ENCODE measurements around the gene HTR6.
A peak's percentile ranks its signal among the peaks of the same experiment; 100 is the strongest.

The HTR6 gene

DNA sequence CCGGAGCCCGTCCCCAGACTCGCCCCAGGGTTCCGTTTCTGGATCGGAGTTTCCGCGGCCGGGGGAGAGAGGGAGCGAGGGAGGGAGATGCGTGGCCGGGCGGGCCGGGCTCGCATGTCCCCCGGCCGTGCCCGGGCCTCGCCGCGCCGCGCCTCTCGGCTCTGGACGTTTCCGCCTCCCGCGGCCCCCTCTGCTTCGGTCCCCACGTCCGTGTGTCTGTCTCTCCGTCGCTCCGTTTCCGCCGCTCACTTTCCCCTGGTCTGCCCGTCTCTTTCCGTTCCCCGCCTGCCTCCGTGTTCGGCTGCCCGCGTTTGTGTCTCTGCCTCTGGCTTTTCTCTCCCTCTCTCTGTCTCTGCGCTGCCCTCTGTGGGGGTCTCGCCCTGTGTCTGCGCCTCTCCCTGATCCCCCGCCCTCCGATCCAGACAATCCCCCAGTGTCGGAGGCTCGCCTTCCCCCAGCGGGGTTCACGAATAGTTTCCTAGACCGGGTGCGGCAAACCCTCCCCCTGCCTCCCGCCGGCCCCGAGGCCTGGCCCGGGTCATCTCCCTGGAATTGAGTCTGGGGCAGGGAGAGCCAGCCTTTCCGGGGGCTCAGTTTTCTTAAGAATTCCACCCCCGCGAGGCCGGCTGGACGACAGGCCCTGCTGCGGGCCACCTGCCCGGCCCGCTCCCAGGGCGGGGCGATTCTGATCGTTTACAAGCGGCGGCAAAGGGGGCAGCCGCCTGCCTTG lies 19.8 kb upstream of the HTR6 start:
- TF ChIP-seq ZNF274 (IDR thresholded peaks at IDR 0.05; ENCODE audit: low read depth, low read length) = no peak
- peak overlapping the region; percentile 74; the same call in 1 of the 2 replicates for H3K4me3 ChIP-seq (ENCODE audit: low read length)

DNA sequence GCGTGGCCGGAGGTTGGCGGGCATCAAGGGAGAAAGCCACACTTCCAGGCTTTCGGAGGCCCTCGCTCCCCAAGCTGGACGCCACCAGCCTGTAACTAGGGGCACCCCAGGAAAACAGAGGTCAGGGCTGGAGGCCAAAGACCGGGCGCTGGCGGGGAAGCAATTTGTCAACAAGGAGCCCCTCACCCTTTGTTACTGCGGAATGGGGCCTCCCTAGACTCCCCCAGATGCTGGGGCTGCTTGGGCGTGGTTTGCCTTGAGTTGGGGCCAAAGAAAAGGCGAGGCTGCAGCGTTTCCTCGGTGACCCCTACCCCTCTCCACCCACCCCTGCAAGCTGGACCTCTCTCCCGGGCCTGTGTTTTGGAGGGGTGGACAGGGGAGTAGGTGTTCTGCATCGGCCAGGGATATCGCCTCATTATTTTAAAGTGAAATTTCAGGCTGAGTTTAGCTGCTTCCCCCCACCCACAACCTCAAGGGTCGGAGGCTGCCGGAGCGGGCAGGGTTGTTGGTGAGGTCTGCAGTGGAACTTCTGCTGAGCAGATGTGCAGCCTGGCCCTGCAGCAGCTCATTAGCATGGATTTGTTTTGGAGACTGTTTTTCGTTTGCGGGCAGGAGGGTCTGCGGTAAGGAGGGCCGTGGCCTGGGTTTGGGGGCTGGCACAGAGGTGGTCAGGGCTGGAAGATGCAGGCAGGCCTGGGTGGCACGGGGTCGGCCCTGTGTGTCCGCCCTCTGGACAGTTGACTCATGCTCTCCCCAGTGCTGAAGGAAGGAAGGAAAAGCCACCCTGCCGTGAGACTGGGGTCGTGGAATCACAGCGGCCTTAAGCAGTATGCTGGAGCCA lies 19.0 kb upstream of the HTR6 start:
- no peak for TF ChIP-seq ZNF274 (IDR thresholded peaks at IDR 0.05; ENCODE audit: low read depth, low read length)
- H3K4me3 ChIP-seq (ENCODE audit: low read length) = no peak overlapping the region; the same call in 1 of the 2 replicates

GRCh38 chr1:19646377-19647319 lies 18.0 kb upstream of the HTR6 start:
- no peak overlapping the region for H3K4me3 ChIP-seq (ENCODE audit: low read length)
- no peak for TF ChIP-seq ZNF274 (IDR thresholded peaks at IDR 0.05; ENCODE audit: low read depth, low read length)

GRCh38 chr1:19647643-19648042 lies 17.0 kb upstream of the HTR6 start:
- H3K4me3 ChIP-seq (ENCODE audit: low read length) = no peak overlapping the region
- no peak for TF ChIP-seq ZNF274 (IDR thresholded peaks at IDR 0.05; ENCODE audit: low read depth, low read length)

DNA sequence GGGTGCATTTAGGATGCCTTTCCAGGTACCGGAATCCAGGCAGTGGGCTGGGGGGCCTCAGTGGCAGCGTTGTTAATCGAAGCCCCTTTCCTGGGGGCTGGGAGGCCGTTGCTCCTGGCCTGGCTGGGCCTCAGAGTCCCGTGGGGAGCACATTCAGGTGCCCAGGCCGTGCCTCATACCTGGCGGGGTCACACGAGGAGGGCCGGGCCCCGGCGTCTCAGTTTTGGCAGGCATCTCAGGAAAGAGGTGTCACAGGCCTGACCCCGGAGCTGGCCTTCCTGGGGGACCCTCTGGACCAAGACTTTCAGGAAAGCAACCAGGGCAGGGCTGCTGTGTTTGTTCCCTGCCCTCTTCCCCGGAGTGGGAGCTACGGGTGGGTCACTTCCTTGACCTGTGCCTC lies 16.4 kb upstream of the HTR6 start:
- no peak for TF ChIP-seq ZNF274 (IDR thresholded peaks at IDR 0.05; ENCODE audit: low read depth, low read length)
- H3K4me3 ChIP-seq (ENCODE audit: low read length) = no peak overlapping the region

- H3K4me3 ChIP-seq (ENCODE audit: low read length) = no peak overlapping the region
- TF ChIP-seq ZNF274 (IDR thresholded peaks at IDR 0.05; ENCODE audit: low read depth, low read length) = no peak
Observed at GRCh38 chr1:19648689-19649088, 16.0 kb upstream of the HTR6 start.

DNA sequence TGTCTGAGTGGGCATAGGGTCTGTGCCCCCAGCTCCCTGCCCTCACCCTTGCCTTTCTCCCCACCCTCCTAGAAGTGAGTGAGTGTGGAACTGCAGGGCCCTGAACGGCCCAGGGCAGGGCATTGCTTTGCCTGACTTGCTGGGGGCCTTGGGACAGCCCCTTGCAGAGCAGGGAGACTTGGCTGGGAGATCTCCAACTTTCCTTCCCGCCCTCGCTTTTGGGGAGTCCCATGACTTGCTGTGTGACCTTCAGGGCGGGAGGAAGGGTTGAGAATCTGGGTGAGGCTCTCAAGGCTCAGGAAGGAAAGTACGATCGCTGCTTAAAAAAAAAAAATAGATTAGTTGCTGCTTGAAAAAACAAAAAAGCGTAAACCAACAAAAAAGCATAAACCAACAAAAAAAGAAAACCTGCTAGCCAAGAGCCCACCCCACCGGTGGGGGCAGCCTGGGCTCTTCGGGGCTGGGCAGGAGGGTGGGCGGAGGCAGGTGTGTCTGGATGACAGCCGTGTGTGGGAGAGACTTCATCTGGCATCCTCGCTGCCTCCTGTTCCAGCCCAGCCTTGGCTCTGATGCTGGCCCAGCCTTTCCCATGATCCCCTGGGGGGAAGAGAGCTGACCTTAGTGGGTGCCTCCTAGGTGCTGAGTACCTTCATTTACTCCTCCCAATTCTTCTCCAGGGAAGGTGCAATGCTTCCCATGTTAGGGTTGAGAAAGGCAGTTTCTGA lies 14.1 kb upstream of the HTR6 start:
- H3K4me3 ChIP-seq (ENCODE audit: low read length) = no peak overlapping the region
- no peak for TF ChIP-seq ZNF274 (IDR thresholded peaks at IDR 0.05; ENCODE audit: low read depth, low read length)

DNA sequence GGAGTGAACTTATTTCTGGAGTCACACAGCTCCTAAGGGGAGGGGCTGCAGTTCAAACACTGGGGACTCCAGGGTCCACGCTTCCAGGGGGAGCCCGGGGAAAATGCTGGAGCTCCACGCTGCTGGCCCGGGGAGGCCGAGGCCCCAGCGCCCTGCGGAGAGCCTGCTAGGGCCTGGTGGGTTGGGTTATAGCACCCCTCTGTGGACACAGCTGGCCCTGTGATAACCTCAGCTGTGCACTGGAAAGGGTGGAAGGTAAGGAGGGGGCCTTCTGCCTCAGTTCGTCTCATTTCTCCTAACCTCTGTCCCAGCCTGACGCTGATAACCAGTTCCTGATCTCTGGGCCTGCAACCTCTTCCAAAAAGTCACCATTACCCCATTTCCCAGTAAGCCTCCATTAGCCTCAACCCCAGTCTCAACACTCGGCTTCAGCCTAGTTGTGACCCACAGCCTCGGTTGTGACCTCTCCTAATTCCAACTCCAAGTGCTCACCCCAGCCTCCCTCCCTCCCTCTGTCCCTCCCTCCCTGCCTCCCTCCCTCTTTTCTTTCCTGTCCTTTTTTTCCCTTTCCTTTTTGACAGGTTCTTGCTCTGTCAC lies 13.4 kb upstream of the HTR6 start:
- H3K4me3 ChIP-seq (ENCODE audit: low read length) = no peak overlapping the region

GRCh38 chr1:19654386-19654785 lies 10.3 kb upstream of the HTR6 start:
- H3K4me3 ChIP-seq (ENCODE audit: low read length) = no peak overlapping the region
- TF ChIP-seq ZNF274 (IDR thresholded peaks at IDR 0.05; ENCODE audit: low read depth, low read length) = no peak

More for the DNA sequence above, 13.4 kb upstream of the HTR6 start:
- TF ChIP-seq ZNF274 (IDR thresholded peaks at IDR 0.05; ENCODE audit: low read depth, low read length) = no peak

- H3K4me3 ChIP-seq (ENCODE audit: low read length) = no peak overlapping the region
- TF ChIP-seq ZNF274 (IDR thresholded peaks at IDR 0.05; ENCODE audit: low read depth, low read length) = no peak
Observed at GRCh38 chr1:19654886-19655717, 9.6 kb upstream of the HTR6 start.

- no peak overlapping the region for H3K4me3 ChIP-seq (ENCODE audit: low read length)
Observed at GRCh38 chr1:19655718-19656080, 9.0 kb upstream of the HTR6 start.

GRCh38 chr1:19656134-19656779 lies 8.4 kb upstream of the HTR6 start:
- TF ChIP-seq ZNF274 (IDR thresholded peaks at IDR 0.05; ENCODE audit: low read depth, low read length) = no peak
- no peak overlapping the region for H3K4me3 ChIP-seq (ENCODE audit: low read length)

More at GRCh38 chr1:19655718-19656080, 9.0 kb upstream of the HTR6 start:
- no peak for TF ChIP-seq ZNF274 (IDR thresholded peaks at IDR 0.05; ENCODE audit: low read depth, low read length)

All from GM08714 (cell line).